SK-N-SH (cell line): ENCODE results near the gene NBPF3.

Experiments used
- ELF1 ChIP-seq: IDR thresholded peaks from 2 replicates; pipeline ENCODE4 v1.4.0; 2012
- EP300 ChIP-seq, 2 experiments: IDR thresholded peaks; 2 replicates each; pipeline versions ENCODE4 v1.4.0 to v1.6.1; 2012; ENCODE audit warnings: borderline replicate concordance in 1 of 2, low read depth in 1 of 2, low read length in 1 of 2
- FOSL2 ChIP-seq: IDR thresholded peaks from 2 replicates; pipeline ENCODE4 v1.4.0; 2012; ENCODE audit warnings: low read depth, mild to moderate bottlenecking, moderate library complexity, borderline replicate concordance
- GABPA ChIP-seq: IDR thresholded peaks from 2 replicates; pipeline ENCODE4 v1.4.0; 2012; ENCODE audit warnings: low read depth, mild to moderate bottlenecking
- GATA2 ChIP-seq: sonication (generic); formaldehyde crosslinking; IDR thresholded peaks from 2 replicates; pipeline ENCODE4 v1.5.0; 2020; ENCODE audit warnings: mild to moderate bottlenecking, missing genetic modification reagents
- POLR2AphosphoS5 ChIP-seq: IDR thresholded peaks from 2 replicates; pipeline ENCODE4 v1.6.1; 2012; ENCODE audit warnings: low read depth, low read length
- SIN3A ChIP-seq: IDR thresholded peaks from 2 replicates; pipeline ENCODE4 v1.6.1; 2012; ENCODE audit warnings: low read depth, mild to moderate bottlenecking, low read length, moderate library complexity, borderline replicate concordance
- TAF1 ChIP-seq: IDR thresholded peaks from 2 replicates; pipeline ENCODE4 v1.6.1; 2012; ENCODE audit warnings: low read depth, mild to moderate bottlenecking, low read length, moderate library complexity, borderline replicate concordance
- TF ChIP-seq, protein P1 (sequence below): fragments of 200-600 bp; sonication (generic); IDR thresholded peaks from 2 replicates; pipeline ENCODE4 v1.6.1; 2017; ENCODE audit warnings: antibody characterized with exemption, mild to moderate bottlenecking, moderate library complexity
- TF ChIP-seq, protein P2 (sequence below): IDR thresholded peaks from 2 replicates; pipeline ENCODE4 v1.4.0; 2012; ENCODE audit warnings: low read depth
- TF ChIP-seq, protein P3 (sequence below): fragments of 150-350 bp; IDR thresholded peaks from 2 replicates; pipeline ENCODE4 v1.6.1; 2017; ENCODE audit warnings: antibody characterized with exemption, low read length, low read depth, borderline replicate concordance
- TF ChIP-seq, protein P4 (sequence below): IDR thresholded peaks from 2 replicates; pipeline ENCODE4; 2012

DNA sequence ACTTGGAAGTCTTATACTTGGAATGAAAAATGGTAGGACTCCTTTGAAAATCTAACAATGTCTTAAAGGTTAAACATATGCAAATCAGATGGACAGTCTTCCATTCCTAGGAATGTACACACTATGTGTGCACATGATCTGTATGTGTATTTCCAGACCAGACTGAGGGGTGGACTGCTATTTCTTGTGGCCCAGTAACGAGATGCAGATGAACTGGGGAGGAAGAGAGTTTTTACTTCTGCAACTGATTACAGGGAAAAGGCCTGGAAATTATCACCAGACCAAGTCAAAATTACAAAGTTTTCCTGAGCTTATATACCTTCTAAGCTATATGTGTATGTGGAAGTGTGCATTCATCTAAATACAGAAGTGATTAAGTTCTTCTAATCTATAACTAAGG lies 17.7 kb downstream of the NBPF3 start:
- TF ChIP-seq, protein P1, sequence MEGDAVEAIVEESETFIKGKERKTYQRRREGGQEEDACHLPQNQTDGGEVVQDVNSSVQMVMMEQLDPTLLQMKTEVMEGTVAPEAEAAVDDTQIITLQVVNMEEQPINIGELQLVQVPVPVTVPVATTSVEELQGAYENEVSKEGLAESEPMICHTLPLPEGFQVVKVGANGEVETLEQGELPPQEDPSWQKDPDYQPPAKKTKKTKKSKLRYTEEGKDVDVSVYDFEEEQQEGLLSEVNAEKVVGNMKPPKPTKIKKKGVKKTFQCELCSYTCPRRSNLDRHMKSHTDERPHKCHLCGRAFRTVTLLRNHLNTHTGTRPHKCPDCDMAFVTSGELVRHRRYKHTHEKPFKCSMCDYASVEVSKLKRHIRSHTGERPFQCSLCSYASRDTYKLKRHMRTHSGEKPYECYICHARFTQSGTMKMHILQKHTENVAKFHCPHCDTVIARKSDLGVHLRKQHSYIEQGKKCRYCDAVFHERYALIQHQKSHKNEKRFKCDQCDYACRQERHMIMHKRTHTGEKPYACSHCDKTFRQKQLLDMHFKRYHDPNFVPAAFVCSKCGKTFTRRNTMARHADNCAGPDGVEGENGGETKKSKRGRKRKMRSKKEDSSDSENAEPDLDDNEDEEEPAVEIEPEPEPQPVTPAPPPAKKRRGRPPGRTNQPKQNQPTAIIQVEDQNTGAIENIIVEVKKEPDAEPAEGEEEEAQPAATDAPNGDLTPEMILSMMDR: no peak
- TF ChIP-seq, protein P2, sequence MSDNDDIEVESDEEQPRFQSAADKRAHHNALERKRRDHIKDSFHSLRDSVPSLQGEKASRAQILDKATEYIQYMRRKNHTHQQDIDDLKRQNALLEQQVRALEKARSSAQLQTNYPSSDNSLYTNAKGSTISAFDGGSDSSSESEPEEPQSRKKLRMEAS: no peak
- TF ChIP-seq, protein P3, sequence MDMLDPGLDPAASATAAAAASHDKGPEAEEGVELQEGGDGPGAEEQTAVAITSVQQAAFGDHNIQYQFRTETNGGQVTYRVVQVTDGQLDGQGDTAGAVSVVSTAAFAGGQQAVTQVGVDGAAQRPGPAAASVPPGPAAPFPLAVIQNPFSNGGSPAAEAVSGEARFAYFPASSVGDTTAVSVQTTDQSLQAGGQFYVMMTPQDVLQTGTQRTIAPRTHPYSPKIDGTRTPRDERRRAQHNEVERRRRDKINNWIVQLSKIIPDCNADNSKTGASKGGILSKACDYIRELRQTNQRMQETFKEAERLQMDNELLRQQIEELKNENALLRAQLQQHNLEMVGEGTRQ: no peak
- TF ChIP-seq FOSL2: no peak
- TF ChIP-seq TAF1: no peak
- TF ChIP-seq, protein P4, sequence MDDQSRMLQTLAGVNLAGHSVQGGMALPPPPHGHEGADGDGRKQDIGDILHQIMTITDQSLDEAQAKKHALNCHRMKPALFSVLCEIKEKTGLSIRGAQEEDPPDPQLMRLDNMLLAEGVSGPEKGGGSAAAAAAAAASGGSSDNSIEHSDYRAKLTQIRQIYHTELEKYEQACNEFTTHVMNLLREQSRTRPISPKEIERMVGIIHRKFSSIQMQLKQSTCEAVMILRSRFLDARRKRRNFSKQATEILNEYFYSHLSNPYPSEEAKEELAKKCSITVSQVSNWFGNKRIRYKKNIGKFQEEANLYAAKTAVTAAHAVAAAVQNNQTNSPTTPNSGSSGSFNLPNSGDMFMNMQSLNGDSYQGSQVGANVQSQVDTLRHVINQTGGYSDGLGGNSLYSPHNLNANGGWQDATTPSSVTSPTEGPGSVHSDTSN: no peak
- TF ChIP-seq GABPA: no peak
- TF ChIP-seq EP300 (IDR thresholded peaks at IDR 0.05; ENCODE audit: borderline replicate concordance in 1 of 2, low read depth in 1 of 2, low read length in 1 of 2): no peak
- TF ChIP-seq POLR2AphosphoS5: no peak
- no peak for TF ChIP-seq SIN3A
- TF ChIP-seq ELF1: no peak
- no peak for TF ChIP-seq GATA2 (CRISPR knock-in tag)
